SJSA1 (cell line): ENCODE data around the gene SPATA13. TPM values are rescaled to one million over a fixed set of nuclear protein-coding genes. Genes with fewer than 3 reads are reported as not detected.
A peak's percentile ranks its signal among the peaks of the same experiment; 100 is the strongest.

Source experiments
- DNase-seq, 2 experiments: peaks; one replicate each; pipeline ENCODE4 v3.0.0-alpha.2; 2015 to 2020; ENCODE audit warnings: low spot score in 2 of 2, low read depth in 1 of 2
- H3K27ac ChIP-seq: fragments of 250-450 bp; sonication (Bioruptor Pico); 2 replicates; pipeline ENCODE4 v1.5.1; 2020; ENCODE audit warnings: mild to moderate bottlenecking, moderate library complexity
- H3K27me3 ChIP-seq: fragments of 250-450 bp; sonication (Bioruptor Pico); replicated peaks from 2 replicates; pipeline ENCODE4 v1.5.1; 2020; ENCODE audit warnings: mild to moderate bottlenecking, moderate library complexity
- H3K36me3 ChIP-seq: fragments of 250-450 bp; sonication (Bioruptor Pico); 2 replicates; pipeline ENCODE4 v1.5.1; 2020; ENCODE audit warnings: mild to moderate bottlenecking
- H3K4me1 ChIP-seq: fragments of 250-450 bp; sonication (Bioruptor Pico); replicated peaks from 2 replicates; pipeline ENCODE4 v1.6.1; 2021; ENCODE audit warnings: mild to moderate bottlenecking
- H3K4me3 ChIP-seq: fragments of 250-450 bp; sonication (Bioruptor Pico); 2 replicates; pipeline ENCODE4 v1.5.1; 2020; ENCODE audit warnings: mild to moderate bottlenecking
- H3K9me3 ChIP-seq: fragments of 250-450 bp; sonication (Bioruptor Pico); replicated peaks from 2 replicates; pipeline ENCODE4 v1.5.1; 2020; ENCODE audit warnings: mild to moderate bottlenecking
- total RNA-seq: library from RNA; depleted of rRNA; stranded (reverse); fragments of >200 nt; shearing (Covaris generic); gene quantifications from 2 replicates; pipeline ENCODE4 v1.2.3, GENCODE V29; 2014

Gene SPATA13
- total RNA-seq, 1 experiment from 2014 or later: 14.8 TPM

GRCh38 chr13:24232474-24232873, 72.0 kb downstream of the SPATA13 start:
- Histone ChIP-seq H3K27ac (no peak overlapping the region), H3K36me3 (no peaks in the 10 kb centered on the region), H3K4me3 (no peak overlapping the region), H3K4me1 (peaks cover 10% of the 10 kb centered on the region), H3K27me3 (no peaks in the 10 kb centered on the region), H3K9me3 (no peaks in the 10 kb centered on the region)
- DNase-seq: no peak

- Histone ChIP-seq H3K4me3 (no peak overlapping the region), H3K27me3 (no peaks in the 10 kb centered on the region), H3K27ac (no peak overlapping the region), H3K36me3 (no peaks in the 10 kb centered on the region), H3K9me3 (no peaks in the 10 kb centered on the region), H3K4me1 (peaks cover 10% of the 10 kb centered on the region)
- DNase-seq: peak in 1 of 2 experiments; percentile 24
Observed at GRCh38 chr13:24233351-24233901, 72.9 kb downstream of the SPATA13 start.

- peaks cover 10% of the 10 kb centered on the region for H3K4me1 ChIP-seq
- no peak overlapping the region for H3K4me3 ChIP-seq
- H3K9me3 ChIP-seq: no peaks in the 10 kb centered on the region
- DNase-seq: peak in 1 of 2 experiments; percentile 1
- H3K27ac ChIP-seq: no peak overlapping the region
- no peaks in the 10 kb centered on the region for H3K27me3 ChIP-seq
- no peaks in the 10 kb centered on the region for H3K36me3 ChIP-seq
Observed at GRCh38 chr13:24234200-24234915, 73.8 kb downstream of the SPATA13 start.

- Histone ChIP-seq H3K27ac (no peak overlapping the region), H3K36me3 (no peaks in the 10 kb centered on the region), H3K27me3 (no peaks in the 10 kb centered on the region), H3K9me3 (no peaks in the 10 kb centered on the region), H3K4me3 (no peak overlapping the region), H3K4me1 (peaks cover 10% of the 10 kb centered on the region)
- DNase-seq: no peak
Observed at GRCh38 chr13:24237356-24237755, 76.8 kb downstream of the SPATA13 start.

- Histone ChIP-seq H3K4me1 (no peaks in the 10 kb centered on the region), H3K4me3 (no peak overlapping the region)
Observed at GRCh38 chr13:24241336-24241735, 80.8 kb downstream of the SPATA13 start.

GRCh38 chr13:24242100-24242499, 81.6 kb downstream of the SPATA13 start:
- DNase-seq: no peak
- no peaks in the 10 kb centered on the region for H3K4me1 ChIP-seq
- no peaks in the 10 kb centered on the region for H3K9me3 ChIP-seq
- H3K27me3 ChIP-seq: no peaks in the 10 kb centered on the region
- H3K4me3 ChIP-seq: no peak overlapping the region
- no peak overlapping the region for H3K27ac ChIP-seq
- H3K36me3 ChIP-seq: no peaks in the 10 kb centered on the region

More at GRCh38 chr13:24241336-24241735, 80.8 kb downstream of the SPATA13 start:
- DNase-seq: no peak
- H3K27me3 ChIP-seq: no peaks in the 10 kb centered on the region
- H3K9me3 ChIP-seq: no peaks in the 10 kb centered on the region
- H3K36me3 ChIP-seq: no peaks in the 10 kb centered on the region
- no peak overlapping the region for H3K27ac ChIP-seq

- DNase-seq: no peak
- H3K9me3 ChIP-seq: no peaks in the 10 kb centered on the region
- H3K36me3 ChIP-seq: no peaks in the 10 kb centered on the region
- H3K4me1 ChIP-seq: no peaks in the 10 kb centered on the region
- no peak overlapping the region for H3K27ac ChIP-seq
- no peaks in the 10 kb centered on the region for H3K27me3 ChIP-seq
- no peak overlapping the region for H3K4me3 ChIP-seq
Observed at GRCh38 chr13:24243302-24243701, 82.8 kb downstream of the SPATA13 start.

GRCh38 chr13:24244802-24245201, 84.3 kb downstream of the SPATA13 start:
- H3K4me1 ChIP-seq: no peaks in the 10 kb centered on the region
- no peak overlapping the region for H3K27ac ChIP-seq
- H3K36me3 ChIP-seq: no peaks in the 10 kb centered on the region
- no peak for DNase-seq
- H3K9me3 ChIP-seq: no peaks in the 10 kb centered on the region
- H3K4me3 ChIP-seq: no peak overlapping the region
- no peaks in the 10 kb centered on the region for H3K27me3 ChIP-seq

GRCh38 chr13:24247016-24247415, 86.5 kb downstream of the SPATA13 start:
- no peaks in the 10 kb centered on the region for H3K9me3 ChIP-seq
- H3K4me1 ChIP-seq: no peaks in the 10 kb centered on the region
- no peaks in the 10 kb centered on the region for H3K27me3 ChIP-seq
- H3K36me3 ChIP-seq: peaks cover 7% of the 10 kb centered on the region; the same call in 1 of the 2 replicates
- H3K4me3 ChIP-seq: no peak overlapping the region
- no peak overlapping the region for H3K27ac ChIP-seq
- no peak for DNase-seq

GRCh38 chr13:24249624-24250023, 89.1 kb downstream of the SPATA13 start:
- Histone ChIP-seq H3K4me1 (no peaks in the 10 kb centered on the region), H3K9me3 (no peaks in the 10 kb centered on the region), H3K36me3 (peaks cover 12% of the 10 kb centered on the region), H3K4me3 (no peak overlapping the region), H3K27me3 (no peaks in the 10 kb centered on the region), H3K27ac (no peak overlapping the region)
- DNase-seq: no peak

- peaks cover 12% of the 10 kb centered on the region for H3K36me3 ChIP-seq
- no peaks in the 10 kb centered on the region for H3K9me3 ChIP-seq
- no peaks in the 10 kb centered on the region for H3K4me1 ChIP-seq
- no peak for DNase-seq
- H3K4me3 ChIP-seq: no peak overlapping the region
- H3K27me3 ChIP-seq: no peaks in the 10 kb centered on the region
- H3K27ac ChIP-seq: no peak overlapping the region
Observed at GRCh38 chr13:24250376-24251057, 90.0 kb downstream of the SPATA13 start.

- Histone ChIP-seq H3K27me3 (no peaks in the 10 kb centered on the region), H3K36me3 (peaks cover 12% of the 10 kb centered on the region), H3K9me3 (no peaks in the 10 kb centered on the region), H3K4me3 (no peak overlapping the region), H3K27ac (no peak overlapping the region), H3K4me1 (no peaks in the 10 kb centered on the region)
- DNase-seq: no peak
Observed at GRCh38 chr13:24251525-24251924, 91.0 kb downstream of the SPATA13 start.

GRCh38 chr13:24252136-24252535, 91.6 kb downstream of the SPATA13 start:
- Histone ChIP-seq H3K36me3 (peaks cover 12% of the 10 kb centered on the region), H3K9me3 (no peaks in the 10 kb centered on the region), H3K27me3 (no peaks in the 10 kb centered on the region), H3K4me1 (no peaks in the 10 kb centered on the region), H3K4me3 (no peak overlapping the region), H3K27ac (no peak overlapping the region)
- no peak for DNase-seq

GRCh38 chr13:24253520-24254145, 93.1 kb downstream of the SPATA13 start:
- H3K4me1 ChIP-seq: no peaks in the 10 kb centered on the region
- H3K36me3 ChIP-seq: peaks cover 12% of the 10 kb centered on the region
- H3K27ac ChIP-seq: no peak overlapping the region
- H3K9me3 ChIP-seq: no peaks in the 10 kb centered on the region
- no peak for DNase-seq
- no peak overlapping the region for H3K4me3 ChIP-seq
- H3K27me3 ChIP-seq: no peaks in the 10 kb centered on the region
